Esophagus squamous epithelium (tissue), 4 donors: ENCODE data around the gene STARD13.

Experiments
- CTCF ChIP-seq, 6 experiments: fragments of 450-650 bp in 4 of 6; fragments of 200-600 bp in 2 of 6; sonication (generic) in 2 of 6; IDR thresholded peaks; one replicate each; pipeline ENCODE4 v1.5.1; 2016 to 2019; ENCODE audit warnings: antibody characterized with exemption in 6 of 6, mild to moderate bottlenecking in 4 of 6, moderate library complexity in 4 of 6
- POLR2A ChIP-seq, 4 donors: fragments of 450-650 bp; IDR thresholded peaks; one replicate each; pipeline ENCODE4 v1.6.1; 2017; ENCODE audit warnings: antibody characterized with exemption in 4 of 4, mild to moderate bottlenecking in 4 of 4, moderate library complexity in 3 of 4

GRCh38 chr13:33296793-33297425 lies 11.4 kb upstream of the STARD13 start:
- TF ChIP-seq CTCF (IDR thresholded peaks at IDR 0.05): no peak
- TF ChIP-seq POLR2A (IDR thresholded peaks at IDR 0.05): no peak
